Measurements from ENCODE around the gene PIPOX. TPM values are rescaled to one million over a fixed set of nuclear protein-coding genes. Genes with fewer than 3 reads are reported as not detected.

PIPOX gene
- total and polyA plus RNA-seq, 9 of the 15 experiments (the other 6 are each of a cell fraction or from before 2014, with no cell fraction given) = 0.15 to 2.2 (median 0.58) TPM; not detected in 2

DNA sequence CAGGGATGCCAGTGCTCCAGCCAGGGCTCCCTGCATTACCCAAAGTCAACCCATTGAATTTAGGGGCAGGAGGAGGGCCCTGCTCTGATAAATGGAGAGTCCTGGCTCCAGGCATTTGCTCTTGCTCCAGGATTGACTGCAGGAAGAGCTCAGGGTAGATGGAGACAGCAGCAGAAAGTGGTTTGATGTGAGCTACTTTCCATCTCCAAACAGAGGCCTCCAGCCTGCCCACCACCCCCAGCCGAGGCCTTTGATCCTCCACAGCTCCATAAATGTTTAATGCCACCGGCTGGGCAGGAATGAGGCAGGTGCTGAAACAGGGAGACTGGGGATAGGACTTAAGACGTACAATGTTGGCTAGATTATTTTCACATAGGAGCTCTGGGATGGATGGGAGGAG is 32.8 kb upstream of the PIPOX start:
- intact Hi-C loops (cut with micrococcal nuclease) (no loop called here), in situ Hi-C loops (cut with MboI) (no loop called here)
- no TSS peak for BruUV-seq (replicated peaks)
- TF ChIP-seq, protein P1, sequence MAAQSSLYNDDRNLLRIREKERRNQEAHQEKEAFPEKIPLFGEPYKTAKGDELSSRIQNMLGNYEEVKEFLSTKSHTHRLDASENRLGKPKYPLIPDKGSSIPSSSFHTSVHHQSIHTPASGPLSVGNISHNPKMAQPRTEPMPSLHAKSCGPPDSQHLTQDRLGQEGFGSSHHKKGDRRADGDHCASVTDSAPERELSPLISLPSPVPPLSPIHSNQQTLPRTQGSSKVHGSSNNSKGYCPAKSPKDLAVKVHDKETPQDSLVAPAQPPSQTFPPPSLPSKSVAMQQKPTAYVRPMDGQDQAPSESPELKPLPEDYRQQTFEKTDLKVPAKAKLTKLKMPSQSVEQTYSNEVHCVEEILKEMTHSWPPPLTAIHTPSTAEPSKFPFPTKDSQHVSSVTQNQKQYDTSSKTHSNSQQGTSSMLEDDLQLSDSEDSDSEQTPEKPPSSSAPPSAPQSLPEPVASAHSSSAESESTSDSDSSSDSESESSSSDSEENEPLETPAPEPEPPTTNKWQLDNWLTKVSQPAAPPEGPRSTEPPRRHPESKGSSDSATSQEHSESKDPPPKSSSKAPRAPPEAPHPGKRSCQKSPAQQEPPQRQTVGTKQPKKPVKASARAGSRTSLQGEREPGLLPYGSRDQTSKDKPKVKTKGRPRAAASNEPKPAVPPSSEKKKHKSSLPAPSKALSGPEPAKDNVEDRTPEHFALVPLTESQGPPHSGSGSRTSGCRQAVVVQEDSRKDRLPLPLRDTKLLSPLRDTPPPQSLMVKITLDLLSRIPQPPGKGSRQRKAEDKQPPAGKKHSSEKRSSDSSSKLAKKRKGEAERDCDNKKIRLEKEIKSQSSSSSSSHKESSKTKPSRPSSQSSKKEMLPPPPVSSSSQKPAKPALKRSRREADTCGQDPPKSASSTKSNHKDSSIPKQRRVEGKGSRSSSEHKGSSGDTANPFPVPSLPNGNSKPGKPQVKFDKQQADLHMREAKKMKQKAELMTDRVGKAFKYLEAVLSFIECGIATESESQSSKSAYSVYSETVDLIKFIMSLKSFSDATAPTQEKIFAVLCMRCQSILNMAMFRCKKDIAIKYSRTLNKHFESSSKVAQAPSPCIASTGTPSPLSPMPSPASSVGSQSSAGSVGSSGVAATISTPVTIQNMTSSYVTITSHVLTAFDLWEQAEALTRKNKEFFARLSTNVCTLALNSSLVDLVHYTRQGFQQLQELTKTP (IDR thresholded peaks at IDR 0.05; ENCODE audit: low read depth in 1 of 2, partially characterized antibody in 2 of 2) = no peak
- TF ChIP-seq CCAR2 (IDR thresholded peaks at IDR 0.05; ENCODE audit: low read depth, low read length) (no peak), RBFOX2 (IDR thresholded peaks at IDR 0.05; ENCODE audit: low read depth, low read length) (no peak), MTA2 (IDR thresholded peaks at IDR 0.05; ENCODE audit: low read depth) (no peak), SMAD1 (IDR thresholded peaks at IDR 0.05; ENCODE audit: low read depth, low read length, partially characterized antibody) (no peak)
- TF ChIP-seq, protein P2, sequence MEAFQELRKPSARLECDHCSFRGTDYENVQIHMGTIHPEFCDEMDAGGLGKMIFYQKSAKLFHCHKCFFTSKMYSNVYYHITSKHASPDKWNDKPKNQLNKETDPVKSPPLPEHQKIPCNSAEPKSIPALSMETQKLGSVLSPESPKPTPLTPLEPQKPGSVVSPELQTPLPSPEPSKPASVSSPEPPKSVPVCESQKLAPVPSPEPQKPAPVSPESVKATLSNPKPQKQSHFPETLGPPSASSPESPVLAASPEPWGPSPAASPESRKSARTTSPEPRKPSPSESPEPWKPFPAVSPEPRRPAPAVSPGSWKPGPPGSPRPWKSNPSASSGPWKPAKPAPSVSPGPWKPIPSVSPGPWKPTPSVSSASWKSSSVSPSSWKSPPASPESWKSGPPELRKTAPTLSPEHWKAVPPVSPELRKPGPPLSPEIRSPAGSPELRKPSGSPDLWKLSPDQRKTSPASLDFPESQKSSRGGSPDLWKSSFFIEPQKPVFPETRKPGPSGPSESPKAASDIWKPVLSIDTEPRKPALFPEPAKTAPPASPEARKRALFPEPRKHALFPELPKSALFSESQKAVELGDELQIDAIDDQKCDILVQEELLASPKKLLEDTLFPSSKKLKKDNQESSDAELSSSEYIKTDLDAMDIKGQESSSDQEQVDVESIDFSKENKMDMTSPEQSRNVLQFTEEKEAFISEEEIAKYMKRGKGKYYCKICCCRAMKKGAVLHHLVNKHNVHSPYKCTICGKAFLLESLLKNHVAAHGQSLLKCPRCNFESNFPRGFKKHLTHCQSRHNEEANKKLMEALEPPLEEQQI (IDR thresholded peaks at IDR 0.05) = no peak
- TF ChIP-seq, protein P3, sequence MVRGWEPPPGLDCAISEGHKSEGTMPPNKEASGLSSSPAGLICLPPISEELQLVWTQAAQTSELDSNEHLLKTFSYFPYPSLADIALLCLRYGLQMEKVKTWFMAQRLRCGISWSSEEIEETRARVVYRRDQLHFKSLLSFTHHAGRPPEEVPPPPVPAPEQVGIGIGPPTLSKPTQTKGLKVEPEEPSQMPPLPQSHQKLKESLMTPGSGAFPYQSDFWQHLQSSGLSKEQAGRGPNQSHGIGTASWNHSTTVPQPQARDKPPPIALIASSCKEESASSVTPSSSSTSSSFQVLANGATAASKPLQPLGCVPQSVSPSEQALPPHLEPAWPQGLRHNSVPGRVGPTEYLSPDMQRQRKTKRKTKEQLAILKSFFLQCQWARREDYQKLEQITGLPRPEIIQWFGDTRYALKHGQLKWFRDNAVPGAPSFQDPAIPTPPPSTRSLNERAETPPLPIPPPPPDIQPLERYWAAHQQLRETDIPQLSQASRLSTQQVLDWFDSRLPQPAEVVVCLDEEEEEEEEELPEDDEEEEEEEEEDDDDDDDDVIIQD (CRISPR knock-in tag; IDR thresholded peaks at IDR 0.05) = no peak
- no peak overlapping the region for H3K27ac ChIP-seq (ENCODE audit: extremely low read depth, low read depth, low read length)
- FAIRE-seq = no peak
- H3K79me2 ChIP-seq (ENCODE audit: control insufficient read depth, insufficient read depth, low read length) = no peaks in the 10 kb centered on the region
- ATAC-seq = no peak
- H3K4me2 ChIP-seq (ENCODE audit: insufficient read depth, low read length) = no peak overlapping the region
- peaks cover 15 to 31% of the 10 kb centered on the region in 2 experiments; a peak in 4 of 5 replicates for H3K27me3 ChIP-seq (ENCODE audit: control insufficient read depth in 2 of 2, insufficient read depth in 2 of 2, low read length in 2 of 2)
- no peak overlapping the region for H2AFZ ChIP-seq (ENCODE audit: low read depth, low read length)
- H3K36me3 ChIP-seq (ENCODE audit: control insufficient read depth, insufficient read depth, low read length) = no peaks in the 10 kb centered on the region
- no peaks in the 10 kb centered on the region for H3K9me1 ChIP-seq (ENCODE audit: control insufficient read depth, insufficient read depth, low read length)
- 0 out of 2 replicates have a peak, but pooled peaks cover 4% of the 10 kb centered on the region for H4K20me1 ChIP-seq (replicated peaks; ENCODE audit: control insufficient read depth, insufficient read depth, low read length)
- peaks cover 0 to 8% of the 10 kb centered on the region in 2 experiments; a peak in 1 of 5 replicates for H3K4me1 ChIP-seq (replicated peaks in 1 of 2; ENCODE audit: control insufficient read depth in 2 of 2, insufficient read depth in 2 of 2, low read length in 2 of 2)
- no peak for DNase-seq (ENCODE audit: extremely low read depth in 1 of 4, low spot score in 3 of 4)
- CTCF ChIA-PET (ENCODE audit: low intra/inter-chr PET ratio) = no interaction called here
- 2% methylated on average over 3 of the region's 3 CpGs for WGBS (ENCODE audit: insufficient coverage, low coverage, missing lambda C conversion rate)
- POLR2A ChIA-PET = interaction anchor here (1.8 kb wide), 2 partner anchors 9 to 11 kb away, joined by 5 read pairs; no protein-coding TSS in a partner anchor
- H3K9ac ChIP-seq (ENCODE audit: insufficient read depth in 1 of 2, low read depth in 2 of 2, low read length in 2 of 2) = no peak overlapping the region
- no peaks in the 10 kb centered on the region for H3K9me3 ChIP-seq (replicated peaks; ENCODE audit: control insufficient read depth, insufficient read depth, low read depth, low read length)
- no peak overlapping the region for H3K4me3 ChIP-seq

Measured in K562 (cell line).